ENCODE results near the gene MBNL2.

GRCh38 chr13:97224544-97225300 is 2.6 kb downstream of the MBNL2 start:
- TF ChIP-seq POLR2A (IDR thresholded peaks at IDR 0.05; ENCODE audit: low read depth, low read length) (no peak), POLR2AphosphoS5 (IDR thresholded peaks at IDR 0.05; ENCODE audit: low read depth, low read length) (no peak)
